B cell (primary cell): ENCODE results near the gene IRS2. TPM values are rescaled to one million over a fixed set of nuclear protein-coding genes. Genes with fewer than 3 reads are reported as not detected.
A peak's percentile ranks its signal among the peaks of the same experiment; 100 is the strongest.

ENCODE experiments used
- ATAC-seq: fragments of 200-7000 bp; cut with Tn5 transposase; one replicate; pipeline ENCODE4 v1.10.0; 2021; ENCODE audit warnings: low read depth, mild to moderate bottlenecking, moderate number of reproducible peaks, moderate library complexity
- CTCF ChIA-PET: fragments of 350-600 bp; sonication (Branson Sonifier 250); formaldehyde crosslinking; loops from one replicate; lab custom pipeline; 2021; ENCODE audit warnings: antibody characterized with exemption, inconsistent platforms; lab: Charles Lee
- POLR2A ChIA-PET: fragments of 350-600 bp; sonication (Branson Sonifier 250); formaldehyde crosslinking; loops from one replicate; lab custom pipeline; 2021; ENCODE audit warnings: antibody characterized with exemption; lab: Charles Lee
- DNase-seq: peaks from one replicate; pipeline ENCODE4 v3.0.0; 2013
- H2AFZ ChIP-seq: 2 replicates; pipeline ENCODE4 v1.6.1; 2012; ENCODE audit warnings: mild to moderate bottlenecking, low read depth, low read length; ENCODE audit not compliant: insufficient read depth, poor library complexity, severe bottlenecking
- H3K27ac ChIP-seq, 2 donors: 1 replicate in 1 of 2; 2 replicates in 1 of 2; pipeline ENCODE4 v1.5.1; 2012 to 2013; ENCODE audit warnings: low read length in 2 of 2, mild to moderate bottlenecking in 2 of 2, moderate library complexity in 1 of 2
- H3K27me3 ChIP-seq, 4 experiments: fragments of 200-600 bp in 1 of 4; sonication (generic) in 1 of 4; replicated peaks in 1 of 4; 1 replicate in 2 of 4; 2 replicates in 2 of 4; pipeline versions ENCODE4 v1.6.1 to v1.7.0; 2013 to 2016; ENCODE audit warnings: low read length in 3 of 4, mild to moderate bottlenecking in 2 of 4, mixed read lengths in 1 of 4, moderate library complexity in 1 of 4; ENCODE audit not compliant: insufficient read depth in 4 of 4, control insufficient read depth in 3 of 4; ENCODE audit errors: control extremely low read depth in 1 of 4
- H3K36me3 ChIP-seq, 2 experiments: replicated peaks in 1 of 2; 1 replicate in 1 of 2; 2 replicates in 1 of 2; pipeline versions ENCODE4 v1.6.1 to v1.7.1; 2013; ENCODE audit warnings: low read length in 1 of 2; ENCODE audit not compliant: insufficient read depth in 2 of 2, control insufficient read depth in 1 of 2; ENCODE audit errors: control extremely low read depth in 1 of 2, extremely low read depth in 1 of 2
- H3K4me1 ChIP-seq, 2 donors: fragments of 200-600 bp in 1 of 2; sonication (generic) in 1 of 2; 1 replicate in 1 of 2; 2 replicates in 1 of 2; pipeline versions ENCODE4 v1.5.1 to v1.6.1; 2013 to 2017; ENCODE audit warnings: low read length in 2 of 2; ENCODE audit not compliant: control insufficient read depth in 2 of 2, insufficient read depth in 2 of 2
- H3K4me2 ChIP-seq: replicated peaks from 2 replicates; pipeline ENCODE3; 2012; ENCODE audit warnings: mild to moderate bottlenecking, low read depth, low read length; ENCODE audit not compliant: poor library complexity, severe bottlenecking
- H3K4me3 ChIP-seq, 5 experiments: fragments of 200-600 bp in 1 of 5; sonication (generic) in 1 of 5; 1 replicate in 3 of 5; 2 replicates in 2 of 5; pipeline versions ENCODE4 v1.5.1 to v1.7.0; 2011 to 2016; ENCODE audit warnings: low read length in 4 of 5, mild to moderate bottlenecking in 4 of 5, low read depth in 2 of 5, control low read depth in 1 of 5, moderate library complexity in 1 of 5; ENCODE audit not compliant: insufficient read depth in 1 of 5; ENCODE audit errors: control extremely low read depth in 1 of 5, extremely low read depth in 1 of 5
- H3K79me2 ChIP-seq: fragments of 200-600 bp; sonication (generic); one replicate; pipeline ENCODE4 v1.6.0; 2016; ENCODE audit warnings: low read length; ENCODE audit not compliant: control insufficient read depth, insufficient read depth
- H3K9ac ChIP-seq: fragments of 200-600 bp; sonication (generic); 2 replicates; pipeline ENCODE4 v1.6.1; 2017; ENCODE audit warnings: mild to moderate bottlenecking, low read length, moderate library complexity
- H3K9me3 ChIP-seq, 3 donors: one replicate each; pipeline versions ENCODE4 v1.6.1 to v1.7.1; 2013; ENCODE audit warnings: low read length in 2 of 3; ENCODE audit not compliant: control insufficient read depth in 2 of 3, insufficient read depth in 1 of 3; ENCODE audit errors: control extremely low read depth in 1 of 3
- H4K20me1 ChIP-seq: 2 replicates; pipeline ENCODE4 v1.6.0; 2012; ENCODE audit warnings: mild to moderate bottlenecking, low read length; ENCODE audit not compliant: insufficient read depth, control insufficient read depth, poor library complexity, severe bottlenecking
- H3K27ac Mint-ChIP-seq: one replicate; pipeline ENCODE4 v1.8.0; 2021; ENCODE audit warnings: mixed read lengths
- H3K27me3 Mint-ChIP-seq: one replicate; pipeline ENCODE4 v1.8.0; 2021; ENCODE audit warnings: mixed read lengths
- H3K4me1 Mint-ChIP-seq: one replicate; pipeline ENCODE4 v1.8.0; 2021; ENCODE audit warnings: mixed read lengths
- H3K4me3 Mint-ChIP-seq: one replicate; pipeline ENCODE4 v1.8.0; 2021; ENCODE audit warnings: mixed read lengths
- H3K9me3 Mint-ChIP-seq: one replicate; pipeline ENCODE4 v1.8.0; 2022; ENCODE audit warnings: mixed read lengths; ENCODE audit not compliant: insufficient read depth
- CTCF ChIP-seq: fragments of 200-600 bp; IDR thresholded peaks from one replicate; pipeline ENCODE4 v1.8.0; 2022; ENCODE audit warnings: antibody characterized with exemption, mild to moderate bottlenecking
- EZH2 ChIP-seq: IDR thresholded peaks from 2 replicates; pipeline ENCODE4 v1.6.1; 2012; ENCODE audit warnings: borderline replicate concordance, low read depth, mild to moderate bottlenecking, moderate library complexity, low read length; ENCODE audit not compliant: insufficient read depth, poor library complexity, severe bottlenecking
- WGBS: methylation state at CpG from one replicate; pipeline ENCODE4 v1.1.5; 2013; ENCODE audit warnings: missing lambda C conversion rate; ENCODE audit not compliant: insufficient coverage; 5-methylcytosine and 5-hydroxymethylcytosine counted together
- intact Hi-C: fragments of 100-400 bp; cut with micrococcal nuclease; formaldehyde crosslinking; loops from one replicate; pipeline ENCODE4 v1.10.0; 2022
- polyA plus RNA-seq: library from polyadenylated mRNA; depleted of rRNA; stranded (reverse); fragments of >200 nt; gene quantifications from 2 replicates; pipeline ENCODE4 v1.2.3, GENCODE V29; 2012
- total RNA-seq, 2 donors: library from RNA; stranded (reverse); fragments of 120-200 nt in 1 of 2; gene quantifications; 1 replicate in 1 of 2; 2 replicates in 1 of 2; pipeline versions ENCODE4 v1.2.3 to v1.2.4, GENCODE V29; 2013 to 2022

The IRS2 gene
- total and polyA plus RNA-seq, 2 donors (not counting 1 experiment from before 2014, with no cell fraction given), result 5.8 to 26.9 TPM

- Histone ChIP-seq H3K4me2 (peak overlapping the region; percentile 38), H3K79me2 (no peaks in the 10 kb centered on the region), H3K4me1 (peaks cover 18 to 22% of the 10 kb centered on the region in 2 donors), H3K36me3 (no peaks in the 10 kb centered on the region), H2AFZ (no peak overlapping the region), H4K20me1 (no peaks in the 10 kb centered on the region), H3K27ac (no peak overlapping the region), H3K9me3 (peaks cover 0 to 5% (median 0%) of the 10 kb centered on the region in 3 donors), H3K27me3 (peaks cover 0 to 19% (median 0%) of the 10 kb centered on the region in 4 experiments), H3K9ac (no peak overlapping the region), H3K4me3 (no peak overlapping the region)
- CTCF ChIA-PET, result no interaction called here
- TF ChIP-seq CTCF, result no peak
- no peak for TF ChIP-seq EZH2
- POLR2A ChIA-PET, result no interaction called here
- Mint-ChIP-seq H3K9me3 (no peaks in the 10 kb centered on the region), H3K27me3 (peaks cover 34% of the 10 kb centered on the region), H3K4me3 (no peak overlapping the region), H3K27ac (no peak overlapping the region), H3K4me1 (peaks cover 14% of the 10 kb centered on the region)
- WGBS, result 7% methylated on average over 20 of the region's 22 CpGs
- intact Hi-C loops, result no loop called here
- DNase-seq (peak; percentile 9), ATAC-seq (no peak)
These were observed 81.4 kb downstream of the IRS2 start for GRCh38 chr13:109704771-109705635.

- Mint-ChIP-seq H3K9me3 (no peaks in the 10 kb centered on the region), H3K27me3 (peaks cover 34% of the 10 kb centered on the region)
These were observed 83.1 kb downstream of the IRS2 start for GRCh38 chr13:109703250-109703649.

More at GRCh38 chr13:109703250-109703649, 83.1 kb downstream of the IRS2 start:
- no peak for ATAC-seq
- Mint-ChIP-seq H3K4me1 (peaks cover 14% of the 10 kb centered on the region), H3K4me3 (no peak overlapping the region), H3K27ac (no peak overlapping the region)
- ChIA-PET POLR2A (no interaction called here), CTCF (no interaction called here)
- Histone ChIP-seq H3K4me3 (no peak overlapping the region), H3K27me3 (peaks cover 0 to 19% (median 0%) of the 10 kb centered on the region in 4 experiments), H3K36me3 (no peaks in the 10 kb centered on the region), H3K9me3 (peaks cover 0 to 5% (median 0%) of the 10 kb centered on the region in 3 donors), H2AFZ (no peak overlapping the region), H3K27ac (no peak overlapping the region), H3K4me2 (no peak overlapping the region), H3K9ac (no peak overlapping the region), H4K20me1 (no peaks in the 10 kb centered on the region), H3K4me1 (peaks cover 18 to 23% of the 10 kb centered on the region in 2 donors), H3K79me2 (no peaks in the 10 kb centered on the region)
- TF ChIP-seq EZH2 (no peak), CTCF (no peak)
- WGBS, result no CpG with 5 or more reads among the region's 3 CpGs
- intact Hi-C loops, result no loop called here
- no peak for DNase-seq
